IPS-20b (cell line): ENCODE data around the gene NKAIN1.
"Not testable (repeated sequence)": the region's sequence is repeated elsewhere in the genome, so short reads cannot be mapped to it uniquely, and the experiment has no call there.

Source experiments
- H3K27ac ChIP-seq: one replicate; pipeline ENCODE4 v1.5.1; 2013; ENCODE audit warnings: low read length
- H3K27me3 ChIP-seq: 2 replicates; pipeline ENCODE4 v1.6.1; 2013; ENCODE audit warnings: mild to moderate bottlenecking, low read length, inconsistent platforms; ENCODE audit not compliant: insufficient read depth
- H3K36me3 ChIP-seq: 2 replicates; pipeline ENCODE4 v1.6.1; 2013; ENCODE audit warnings: low read depth, mild to moderate bottlenecking, inconsistent platforms, low read length, moderate library complexity; ENCODE audit not compliant: insufficient read depth
- H3K4me1 ChIP-seq: 2 replicates; pipeline ENCODE4 v1.6.1; 2013; ENCODE audit warnings: mild to moderate bottlenecking, control low read depth, inconsistent platforms, low read length, moderate library complexity; ENCODE audit not compliant: insufficient read depth
- H3K4me3 ChIP-seq: 2 replicates; pipeline ENCODE4 v1.5.1; 2013; ENCODE audit warnings: mild to moderate bottlenecking, low read length, inconsistent platforms
- H3K9ac ChIP-seq: 2 replicates; pipeline ENCODE4 v1.6.1; 2013; ENCODE audit warnings: low read depth, mild to moderate bottlenecking, inconsistent platforms, low read length, moderate library complexity
- H3K9me3 ChIP-seq: 2 replicates; pipeline ENCODE4 v1.6.1; 2013; ENCODE audit warnings: mild to moderate bottlenecking, low read depth, low read length, inconsistent platforms; ENCODE audit not compliant: insufficient read depth

NKAIN1 gene

DNA sequence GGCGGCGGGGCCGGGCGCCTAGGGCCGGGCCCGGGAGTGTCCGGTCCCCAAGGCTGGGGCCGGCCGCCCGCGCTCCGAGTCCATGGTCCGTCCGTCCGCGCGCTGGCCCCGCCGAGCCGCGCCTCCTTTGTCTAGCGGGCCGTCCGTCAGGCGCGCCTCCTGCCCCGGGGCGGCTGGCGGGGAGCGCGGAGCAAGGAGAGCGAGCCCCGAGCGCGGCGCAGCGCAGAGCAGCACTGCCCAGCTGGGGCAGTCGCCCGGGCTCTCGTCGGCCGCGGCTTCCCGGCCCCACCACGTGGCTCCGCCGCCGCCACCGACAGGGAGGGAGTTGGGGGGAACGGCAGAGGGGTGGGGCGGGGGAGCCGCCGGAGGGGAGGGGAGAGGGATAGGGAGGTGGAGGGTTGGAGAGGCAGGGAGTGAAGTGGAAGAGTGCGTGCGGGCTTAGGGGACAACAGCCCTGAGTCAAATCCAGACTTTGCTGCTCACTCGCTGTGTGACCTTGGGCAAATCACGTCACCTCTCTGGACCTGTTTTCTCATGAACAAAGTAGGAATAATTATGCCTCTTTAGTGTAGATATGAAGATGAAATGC is at the start of gene NKAIN1:
NKAIN1 (minus strand) TSS at position 235 of the 589 bp plus-strand sequence. CDS start 340 bp downstream, outside the sequence.
- H3K4me1 ChIP-seq = no peaks in the 10 kb centered on the region
- peaks cover 38% of the 10 kb centered on the region for H3K27me3 ChIP-seq
- H3K9ac ChIP-seq = peak within 1 kb of the TSS; percentile 84
- no peaks in the 10 kb centered on the region for H3K9me3 ChIP-seq
- H3K27ac ChIP-seq = no peak within 1 kb of the TSS
- no peaks in the 10 kb centered on the region for H3K36me3 ChIP-seq
- H3K4me3 ChIP-seq = peak within 1 kb of the TSS; percentile 85

DNA sequence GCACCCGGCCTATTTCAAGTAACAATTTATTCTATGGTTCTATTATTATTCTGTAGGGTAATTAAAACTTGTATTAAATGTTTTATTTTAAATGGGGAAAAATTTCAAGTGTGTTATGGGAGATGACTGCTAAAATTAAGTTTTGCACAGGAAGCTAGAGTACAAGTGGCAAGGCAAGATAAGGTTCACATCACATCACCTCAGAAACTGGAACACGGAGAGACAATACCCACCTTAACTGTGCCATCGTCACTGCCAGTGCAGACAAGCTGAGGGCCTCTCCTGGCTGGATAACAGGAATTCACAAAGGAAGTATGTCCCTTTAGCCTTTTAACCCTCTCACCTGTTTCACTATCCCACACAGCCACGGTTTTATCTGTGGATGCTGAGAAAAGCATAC is 49.3 kb upstream of the NKAIN1 start:
- no peak overlapping the region for H3K9ac ChIP-seq

DNA sequence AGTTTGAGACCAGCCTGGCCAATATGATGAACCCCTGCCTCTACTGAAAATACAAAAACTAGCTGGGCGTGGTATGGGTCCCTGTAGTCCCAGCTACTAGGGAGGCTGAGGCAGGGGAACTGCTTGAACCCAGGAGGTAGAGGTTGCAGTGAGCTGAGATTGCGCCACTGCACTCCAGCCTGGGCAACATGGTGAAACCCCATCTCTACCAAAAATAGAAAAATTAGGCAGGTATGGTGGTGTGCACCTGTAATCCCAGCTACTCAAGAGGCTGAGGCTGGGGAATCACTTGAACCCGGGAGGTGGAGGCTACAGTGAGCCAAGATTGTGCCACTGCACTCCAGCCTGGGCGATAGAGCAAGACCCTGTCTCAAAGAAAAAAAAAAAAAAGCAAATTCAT is 48.1 kb upstream of the NKAIN1 start:
- not testable (repeated sequence) for H3K9ac ChIP-seq, H3K4me3 ChIP-seq, H3K27ac ChIP-seq, H3K4me1 ChIP-seq, H3K27me3 ChIP-seq, H3K9me3 ChIP-seq
- peaks cover 98% of the 10 kb centered on the region for H3K36me3 ChIP-seq

More for the DNA sequence above, 49.3 kb upstream of the NKAIN1 start:
- Histone ChIP-seq H3K4me1 (no peaks in the 10 kb centered on the region), H3K27me3 (no peaks in the 10 kb centered on the region), H3K36me3 (peaks cover 98% of the 10 kb centered on the region), H3K27ac (no peak overlapping the region), H3K4me3 (no peak overlapping the region), H3K9me3 (no peaks in the 10 kb centered on the region)

GRCh38 chr1:31282426-31282825 is 42.7 kb upstream of the NKAIN1 start:
- H3K9me3 ChIP-seq, H3K27me3 ChIP-seq, H3K9ac ChIP-seq, H3K4me1 ChIP-seq, H3K4me3 ChIP-seq, H3K27ac ChIP-seq: not testable (repeated sequence)
- H3K36me3 ChIP-seq = peaks cover 96% of the 10 kb centered on the region

- Histone ChIP-seq H3K9me3 (no peaks in the 10 kb centered on the region), H3K27me3 (no peaks in the 10 kb centered on the region), H3K27ac (no peak overlapping the region), H3K4me3 (no peak overlapping the region), H3K9ac (no peak overlapping the region), H3K36me3 (peaks cover 96% of the 10 kb centered on the region), H3K4me1 (no peaks in the 10 kb centered on the region)
Observed at GRCh38 chr1:31273619-31274018, 33.9 kb upstream of the NKAIN1 start.

DNA sequence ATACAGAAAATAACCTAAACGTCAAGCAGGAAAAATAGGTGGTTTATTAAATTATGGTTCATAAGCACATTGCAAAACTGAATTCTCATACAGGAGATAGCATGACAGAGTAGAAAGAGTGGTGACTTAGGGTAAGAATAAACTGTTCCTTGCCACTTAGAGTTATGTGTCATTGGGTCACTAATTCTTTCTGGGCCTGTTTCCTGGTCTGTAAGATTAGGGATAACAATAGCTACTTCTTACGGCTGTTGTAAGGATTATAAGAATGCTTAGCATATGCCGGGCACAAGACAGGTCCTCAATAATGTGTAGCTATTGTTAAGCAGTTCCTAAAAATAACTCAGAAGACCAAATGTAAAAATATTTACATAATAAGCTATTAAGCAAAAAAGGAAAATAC is 32.7 kb upstream of the NKAIN1 start:
- H3K9me3 ChIP-seq = no peaks in the 10 kb centered on the region
- H3K27me3 ChIP-seq = no peaks in the 10 kb centered on the region
- H3K27ac ChIP-seq = no peak overlapping the region
- H3K9ac ChIP-seq = no peak overlapping the region
- no peaks in the 10 kb centered on the region for H3K4me1 ChIP-seq
- peaks cover 96% of the 10 kb centered on the region for H3K36me3 ChIP-seq
- H3K4me3 ChIP-seq = no peak overlapping the region

- no peaks in the 10 kb centered on the region for H3K4me1 ChIP-seq
- H3K9me3 ChIP-seq = no peaks in the 10 kb centered on the region
- no peak overlapping the region for H3K9ac ChIP-seq
- peaks cover 98% of the 10 kb centered on the region for H3K36me3 ChIP-seq
- H3K27me3 ChIP-seq = no peaks in the 10 kb centered on the region
- no peak overlapping the region for H3K27ac ChIP-seq
- no peak overlapping the region for H3K4me3 ChIP-seq
Observed at GRCh38 chr1:31266547-31266946, 26.9 kb upstream of the NKAIN1 start.

DNA sequence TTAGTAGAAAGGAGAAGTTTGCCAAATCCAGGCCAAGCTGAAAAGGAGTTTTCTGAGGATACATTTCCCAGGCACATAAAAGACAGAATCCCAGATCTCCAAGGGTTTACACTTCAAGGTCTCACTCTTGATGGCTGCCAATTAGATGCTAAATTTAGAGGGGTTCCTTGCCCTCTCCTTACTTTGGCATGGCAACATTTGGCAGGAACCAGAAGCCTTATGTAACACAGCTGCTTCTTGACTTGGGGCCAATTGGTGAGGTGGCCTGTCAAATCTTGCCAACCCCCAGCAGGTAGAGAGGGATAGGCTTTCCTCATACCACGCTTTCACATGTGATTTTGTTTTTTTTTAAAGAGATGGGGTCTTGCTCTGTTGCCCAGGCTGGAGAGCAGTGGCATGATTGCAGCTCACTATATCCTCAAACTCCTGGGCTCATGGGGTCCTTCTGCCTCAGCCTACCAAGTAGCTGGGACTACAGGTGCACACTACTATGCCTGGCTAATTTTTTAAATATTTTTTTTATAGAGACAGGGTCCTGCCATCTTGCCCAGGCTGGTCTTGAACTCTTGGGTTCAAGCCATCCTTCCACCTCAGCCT is 25.2 kb upstream of the NKAIN1 start:
- Histone ChIP-seq H3K4me1 (no peaks in the 10 kb centered on the region), H3K4me3 (no peak overlapping the region), H3K27ac (no peak overlapping the region), H3K9me3 (no peaks in the 10 kb centered on the region), H3K9ac (no peak overlapping the region), H3K27me3 (no peaks in the 10 kb centered on the region), H3K36me3 (peaks cover 96% of the 10 kb centered on the region)

GRCh38 chr1:31263408-31263807 is 23.7 kb upstream of the NKAIN1 start:
- no peak overlapping the region for H3K9ac ChIP-seq
- H3K27me3 ChIP-seq = no peaks in the 10 kb centered on the region
- H3K9me3 ChIP-seq = no peaks in the 10 kb centered on the region
- H3K4me3 ChIP-seq = no peak overlapping the region
- no peak overlapping the region for H3K27ac ChIP-seq
- H3K4me1 ChIP-seq = no peaks in the 10 kb centered on the region
- peaks cover 95% of the 10 kb centered on the region for H3K36me3 ChIP-seq

DNA sequence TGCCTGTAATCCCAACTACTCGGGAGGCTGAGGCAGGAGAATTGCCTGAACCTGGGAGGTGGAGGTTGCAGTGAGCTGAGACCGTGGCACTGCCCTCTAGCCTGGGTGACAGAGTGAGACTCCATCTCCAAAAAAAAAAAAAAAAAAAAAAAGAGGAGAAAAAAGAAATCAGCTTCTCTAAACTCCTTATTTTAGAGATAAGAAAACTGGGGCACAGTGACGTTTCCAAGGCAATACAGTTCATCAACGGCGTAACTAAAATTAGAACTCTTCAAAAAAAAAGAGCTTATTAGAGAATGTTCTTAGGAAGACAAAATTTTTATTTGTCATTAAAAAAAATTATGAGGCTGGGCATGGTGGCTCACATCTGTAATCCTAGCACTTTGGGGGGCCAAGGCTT is 22.7 kb upstream of the NKAIN1 start:
- H3K27ac ChIP-seq, H3K9ac ChIP-seq, H3K4me3 ChIP-seq, H3K27me3 ChIP-seq, H3K4me1 ChIP-seq, H3K9me3 ChIP-seq: not testable (repeated sequence)
- peaks cover 95% of the 10 kb centered on the region for H3K36me3 ChIP-seq

DNA sequence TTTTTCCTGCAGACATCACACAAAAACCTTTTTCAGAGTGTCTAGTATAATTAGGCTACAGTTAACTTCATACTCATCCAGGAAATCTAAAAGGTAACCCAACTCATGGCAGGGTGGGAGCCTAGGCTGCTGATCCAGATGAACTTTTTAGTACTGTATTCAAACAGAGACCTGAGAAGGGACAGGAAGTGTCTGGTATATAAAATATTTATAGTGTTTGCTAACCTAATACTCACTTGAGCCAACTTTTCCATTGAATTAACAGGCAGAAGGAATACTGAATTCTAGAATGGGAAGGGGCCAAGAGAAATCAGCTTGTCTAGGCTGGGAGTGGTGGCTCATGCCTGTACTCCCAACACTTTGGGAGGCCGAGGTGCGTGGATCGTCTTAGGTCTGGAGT is 22.2 kb upstream of the NKAIN1 start:
- Histone ChIP-seq H3K27ac (no peak overlapping the region), H3K9ac (no peak overlapping the region), H3K9me3 (no peaks in the 10 kb centered on the region), H3K27me3 (no peaks in the 10 kb centered on the region), H3K4me1 (no peaks in the 10 kb centered on the region), H3K4me3 (no peak overlapping the region), H3K36me3 (peaks cover 95% of the 10 kb centered on the region)

GRCh38 chr1:31259746-31260145 is 20.1 kb upstream of the NKAIN1 start:
- Histone ChIP-seq H3K27me3 (no peaks in the 10 kb centered on the region), H3K9ac (no peak overlapping the region), H3K4me1 (no peaks in the 10 kb centered on the region), H3K36me3 (peaks cover 77% of the 10 kb centered on the region), H3K9me3 (no peaks in the 10 kb centered on the region), H3K4me3 (no peak overlapping the region), H3K27ac (no peak overlapping the region)
